ENCODE results near the gene GRID1.
"Not testable (repeated sequence)": the region's sequence is repeated elsewhere in the genome, so short reads cannot be mapped to it uniquely, and the experiment has no call there.

The GRID1 gene

GRCh38 chr10:86048973-86049372, 317.6 kb downstream of the GRID1 start:
- no peak for DNase-seq (ENCODE audit: low read depth in 4 of 4, low spot score in 1 of 4)

DNA sequence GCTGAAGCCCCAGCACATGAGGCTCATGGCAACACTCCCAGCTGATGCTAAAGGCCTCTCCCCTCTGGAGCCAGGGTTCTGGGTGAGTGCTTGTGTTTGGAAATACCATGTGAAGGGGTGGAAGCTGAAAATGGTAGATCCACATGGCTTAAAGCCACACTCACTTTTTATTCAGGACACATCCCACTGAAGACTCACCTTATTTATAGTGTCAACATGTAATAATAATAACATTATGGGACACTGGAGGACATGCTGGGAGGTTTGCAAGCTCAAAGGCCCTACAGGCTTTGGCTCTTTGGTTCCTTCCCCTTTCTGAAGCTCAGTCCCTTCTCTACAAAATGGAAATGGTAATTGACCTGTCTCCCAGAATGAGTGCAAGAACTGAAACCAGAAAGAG, 318.0 kb downstream of the GRID1 start:
- DNase-seq (ENCODE audit: low read depth in 4 of 4, low spot score in 1 of 4), result no peak

DNA sequence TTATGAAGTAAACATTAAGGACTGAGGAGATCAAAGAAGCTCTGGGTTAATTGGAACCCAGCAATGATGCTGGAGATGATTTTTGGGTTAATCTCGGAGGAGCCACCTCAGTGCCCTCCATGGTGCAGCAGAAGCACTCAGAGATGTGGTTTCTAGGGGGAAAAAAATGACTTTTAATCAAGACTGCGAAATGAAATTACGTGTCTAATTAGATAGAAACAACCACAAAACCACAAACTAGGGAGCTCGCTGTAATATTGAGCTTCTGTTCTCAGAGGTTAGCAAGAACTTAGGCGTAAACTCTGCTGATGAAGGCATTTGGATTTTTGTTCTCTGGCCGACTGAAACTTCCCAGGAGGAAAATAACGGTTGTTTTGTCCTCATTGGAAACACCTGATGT, 319.0 kb downstream of the GRID1 start:
- DNase-seq (ENCODE audit: low read depth in 4 of 4, low spot score in 1 of 4), result peak in 1 of 4 experiments; percentile 13

DNA sequence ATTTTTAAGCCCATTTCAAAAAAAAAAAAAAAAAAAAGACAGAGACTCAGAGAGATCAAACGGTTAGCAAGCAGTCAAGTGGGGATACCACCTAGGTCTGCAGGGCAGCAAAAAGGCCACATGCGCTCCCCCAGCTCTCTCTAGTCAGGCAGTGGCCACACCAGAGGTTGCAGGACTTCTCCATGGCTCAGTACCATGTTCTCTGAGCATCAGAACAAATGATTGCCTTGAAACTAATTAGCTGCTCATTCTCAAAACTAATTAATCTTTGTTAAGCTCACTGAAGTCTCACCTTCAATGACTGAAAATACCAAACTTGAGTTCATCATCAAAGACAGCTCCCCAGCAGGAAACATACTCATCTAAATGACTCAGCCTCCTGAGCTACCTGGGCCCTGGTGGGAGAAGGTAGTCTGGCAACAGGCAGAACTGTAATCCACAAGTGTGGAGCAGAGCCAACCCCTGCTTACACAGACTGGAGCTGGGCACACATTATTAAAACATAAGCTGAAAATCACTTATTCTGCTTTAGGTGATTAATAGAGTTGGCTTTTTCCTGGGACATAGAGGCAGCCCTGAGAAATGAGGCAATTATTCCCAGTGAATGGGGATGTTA, 319.6 kb downstream of the GRID1 start:
- peak in 1 of 4 experiments; percentile 18 for DNase-seq (ENCODE audit: low read depth in 4 of 4, low spot score in 1 of 4)

GRCh38 chr10:86045896-86046295, 320.7 kb downstream of the GRID1 start:
- DNase-seq (ENCODE audit: low read depth in 4 of 4, low spot score in 1 of 4), result no peak

- DNase-seq (ENCODE audit: low read depth in 4 of 4, low spot score in 1 of 4), result no peak
Measured at GRCh38 chr10:86044029-86044428, 322.6 kb downstream of the GRID1 start.

DNA sequence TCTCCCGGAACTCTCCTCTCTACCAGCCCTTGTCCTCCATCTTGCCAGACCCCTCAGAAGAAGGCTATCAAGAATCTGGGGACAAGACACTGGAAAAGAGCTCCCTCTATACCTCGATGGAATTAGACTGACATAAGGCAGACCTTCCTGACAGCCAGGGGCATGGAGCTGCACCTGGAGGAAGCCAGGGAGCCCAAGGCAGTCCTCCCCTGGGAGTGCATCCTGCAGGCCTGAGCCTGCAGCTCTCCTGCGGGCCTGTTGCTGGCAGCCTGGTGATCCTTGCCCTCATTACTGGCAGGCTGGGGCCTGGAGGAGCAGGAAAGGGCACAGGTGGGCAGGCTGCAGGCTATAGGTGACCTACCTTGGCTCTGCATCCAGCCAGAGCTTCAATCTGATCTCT, 323.4 kb downstream of the GRID1 start:
- DNase-seq (ENCODE audit: low read depth in 4 of 4, low spot score in 1 of 4), result no peak

GRCh38 chr10:86042161-86042560, 324.4 kb downstream of the GRID1 start:
- no peak for DNase-seq (ENCODE audit: low read depth in 4 of 4, low spot score in 1 of 4)

DNA sequence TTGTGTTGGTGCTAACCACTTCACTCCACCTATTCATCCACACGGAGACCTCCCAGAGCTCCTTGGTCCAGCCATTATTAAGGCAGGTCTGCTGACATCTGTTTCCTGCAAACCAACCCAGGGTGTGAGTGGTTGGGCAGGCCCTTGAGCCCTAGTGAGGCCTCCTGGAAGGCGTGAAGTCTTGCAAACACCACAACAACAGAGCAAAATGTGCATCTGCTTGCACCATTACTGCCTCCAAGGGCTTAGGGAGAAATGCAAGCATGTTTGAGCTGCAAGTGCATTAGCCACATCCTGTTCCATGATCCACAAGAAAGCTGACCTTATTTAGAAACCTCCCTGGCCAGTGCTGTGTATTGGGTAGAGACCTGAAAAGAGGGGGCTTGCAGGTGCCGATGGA, 325.5 kb downstream of the GRID1 start:
- no peak for DNase-seq (ENCODE audit: low read depth in 4 of 4, low spot score in 1 of 4)

GRCh38 chr10:86038371-86038770, 328.2 kb downstream of the GRID1 start:
- no peak for DNase-seq (ENCODE audit: low read depth in 4 of 4, low spot score in 1 of 4)

DNA sequence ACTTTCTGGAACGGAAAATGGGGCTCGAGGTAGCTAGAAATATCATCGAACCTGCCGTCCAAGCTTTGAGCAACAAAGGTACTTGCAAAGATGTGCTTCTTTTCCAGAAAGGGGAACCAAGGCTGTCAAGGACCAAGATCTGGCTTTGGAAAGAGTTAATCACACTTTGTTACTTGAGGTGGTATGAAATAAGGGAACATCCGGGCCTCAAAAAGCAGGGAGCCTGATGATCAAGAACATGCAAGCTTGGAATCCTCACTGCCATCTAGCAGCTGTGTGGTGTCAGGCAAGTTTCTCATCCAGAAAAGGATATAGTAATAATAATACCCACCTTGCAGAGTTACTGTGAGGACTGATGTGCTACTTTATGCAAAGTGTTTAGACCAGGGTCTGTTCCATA, 329.5 kb downstream of the GRID1 start:
- DNase-seq (ENCODE audit: low read depth in 4 of 4, low spot score in 1 of 4), result no peak

DNA sequence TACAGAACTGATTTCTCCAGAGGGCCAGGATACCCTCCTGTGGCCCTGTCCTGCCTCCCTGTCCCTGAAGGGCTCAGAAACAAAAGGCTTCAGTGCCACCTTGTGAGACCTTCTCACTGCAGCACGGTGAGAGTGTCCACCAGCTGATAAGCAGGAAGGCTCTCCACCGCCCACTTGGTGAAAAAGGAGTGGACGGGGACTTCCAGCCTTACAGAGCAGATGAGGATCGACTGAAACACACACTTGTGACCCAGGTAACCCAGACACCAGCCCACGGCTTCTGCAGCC, 330.1 kb downstream of the GRID1 start:
- DNase-seq (ENCODE audit: low read depth in 4 of 4, low spot score in 1 of 4), result no peak

GRCh38 chr10:86035791-86036543, 330.6 kb downstream of the GRID1 start:
- DNase-seq (ENCODE audit: low read depth in 4 of 4, low spot score in 1 of 4), result no peak

DNA sequence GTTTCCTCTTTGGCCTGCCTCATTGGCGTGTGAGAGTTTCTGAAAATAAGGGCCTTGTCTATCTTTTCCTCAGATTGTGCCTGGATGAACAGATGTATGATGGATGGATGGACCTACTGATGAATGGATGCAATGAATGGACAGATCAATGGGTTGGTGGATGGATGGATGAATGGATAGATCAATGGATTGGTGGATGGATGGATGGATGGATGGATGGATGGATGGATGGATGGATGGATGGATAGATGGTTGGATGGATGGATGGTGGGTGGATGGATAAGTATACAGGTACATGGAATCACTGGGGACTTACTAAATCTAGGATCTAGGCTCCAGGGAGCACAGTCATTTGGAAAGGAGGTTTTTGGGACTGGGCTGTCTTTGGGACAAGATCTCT, 331.9 kb downstream of the GRID1 start:
- DNase-seq (ENCODE audit: low read depth in 4 of 4, low spot score in 1 of 4), result no peak

DNA sequence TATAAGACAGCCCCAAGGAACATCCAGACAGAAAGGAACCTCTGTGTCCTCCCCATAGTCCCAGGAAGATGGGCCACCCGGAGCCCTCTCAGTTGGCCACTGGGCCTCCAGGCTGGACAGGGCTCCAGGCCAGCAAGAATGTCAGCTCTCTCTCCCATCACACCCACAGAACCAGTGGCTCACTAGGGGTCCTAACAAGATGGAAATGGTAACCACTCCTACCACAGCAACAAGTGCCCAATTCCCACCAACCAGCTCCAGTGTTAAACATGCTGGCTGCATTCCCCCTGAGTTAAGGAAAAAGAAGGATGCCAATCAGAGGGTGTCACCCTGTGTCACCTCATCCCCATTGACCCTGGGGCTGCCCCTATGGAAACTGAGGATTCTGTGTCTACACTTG, 333.0 kb downstream of the GRID1 start:
- no peak for DNase-seq (ENCODE audit: low read depth in 4 of 4, low spot score in 1 of 4)

- DNase-seq (ENCODE audit: low read depth in 4 of 4, low spot score in 1 of 4), result not testable (repeated sequence)
Measured at GRCh38 chr10:86032087-86032486, 334.5 kb downstream of the GRID1 start.

- DNase-seq (ENCODE audit: low read depth in 4 of 4, low spot score in 1 of 4), result no peak
Measured at GRCh38 chr10:86030312-86030711, 336.3 kb downstream of the GRID1 start.

DNA sequence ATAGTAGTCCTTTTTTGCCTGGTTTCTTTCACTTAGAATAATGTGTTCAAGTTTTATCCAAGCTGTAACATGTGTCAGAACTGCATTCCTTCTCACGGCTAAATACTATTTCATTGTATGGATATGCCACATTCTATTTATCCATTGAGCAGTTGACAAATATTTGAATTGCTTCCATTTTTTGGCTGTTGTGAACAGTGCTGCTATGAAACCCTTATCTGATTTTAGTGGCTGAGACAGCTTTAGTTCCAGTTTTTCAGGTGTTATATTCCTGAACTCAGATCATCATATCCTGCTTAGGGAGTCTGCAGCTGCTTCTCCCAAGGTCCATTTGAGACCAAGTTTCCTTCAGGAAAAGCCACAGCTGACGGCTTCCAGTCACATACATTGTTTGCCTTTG, 339.2 kb downstream of the GRID1 start:
- no peak for DNase-seq (ENCODE audit: low read depth in 4 of 4, low spot score in 1 of 4)

DNA sequence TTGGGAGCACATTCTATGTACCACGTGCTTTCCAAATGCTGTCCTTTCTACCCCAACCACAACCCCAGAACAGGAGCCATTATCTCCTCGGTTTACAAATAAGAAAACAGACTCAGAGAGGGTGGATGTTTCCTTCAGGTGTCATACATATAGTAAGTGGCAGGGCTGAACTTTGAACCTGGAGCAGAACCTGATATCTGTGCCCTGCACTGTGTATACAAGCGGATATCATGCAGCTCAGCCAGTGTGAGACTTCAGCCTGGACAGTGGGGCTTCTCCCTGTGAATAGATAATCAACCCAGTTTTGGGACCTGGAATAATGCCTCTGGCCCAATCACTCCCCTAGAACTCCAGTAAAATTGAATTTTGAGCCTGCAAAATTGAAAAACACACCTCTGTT, 341.1 kb downstream of the GRID1 start:
- DNase-seq (ENCODE audit: low read depth in 4 of 4, low spot score in 1 of 4), result no peak

- no peak for DNase-seq (ENCODE audit: low read depth in 4 of 4, low spot score in 1 of 4)
Measured at GRCh38 chr10:86024281-86025041, 342.1 kb downstream of the GRID1 start.

DNA sequence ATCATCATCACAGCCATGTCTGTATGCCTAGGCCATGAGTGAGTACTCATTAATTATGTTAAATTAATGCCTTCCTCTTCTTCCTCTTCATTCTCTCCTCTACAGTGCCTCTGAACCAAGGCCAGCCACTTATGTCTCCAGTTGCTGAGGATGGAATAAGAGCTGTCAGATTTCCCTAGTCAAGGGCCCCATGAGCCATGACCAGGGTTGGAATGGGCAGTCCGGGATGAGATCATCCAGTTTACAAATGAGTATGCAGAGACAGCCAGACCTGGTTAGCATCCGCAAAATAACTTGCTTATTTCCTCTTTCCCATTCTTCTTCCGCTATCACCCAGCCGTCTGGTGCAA, 342.7 kb downstream of the GRID1 start:
- no peak for DNase-seq (ENCODE audit: low read depth in 4 of 4, low spot score in 1 of 4)

- DNase-seq (ENCODE audit: low read depth in 4 of 4, low spot score in 1 of 4), result no peak
Measured at GRCh38 chr10:86023336-86023735, 343.3 kb downstream of the GRID1 start.

GRCh38 chr10:86022906-86023305, 343.7 kb downstream of the GRID1 start:
- no peak for DNase-seq (ENCODE audit: low read depth in 4 of 4, low spot score in 1 of 4)

Data from stimulated activated CD4-positive, alpha-beta T cell treated with anti-CD3 and anti-CD28 coated beads, Interleukin-1b, Interleukin-23, amount 100 ng/mL, for 24 hours (primary cell).